GM12878 (cell line): ENCODE measurements around the gene TPPP3. TPM values are rescaled to one million over a fixed set of nuclear protein-coding genes. Genes with fewer than 3 reads are reported as not detected.

Source experiments
- ATAC-seq: fragments of 200-7000 bp; cut with Tn5 transposase; 3 replicates; pipeline ENCODE4 v1.9.1; 2020; ENCODE audit warnings: mild to moderate bottlenecking, moderate library complexity
- BruUV-seq: library from RNA; stranded (reverse); fragments of 400-500 nt; replicated peaks from 2 replicates; lab custom pipeline; 2021; lab: Mats Ljungman, UMichigan
- CTCF ChIA-PET: fragments of 300-600 bp; sonication (Branson Sonifier 250); formaldehyde crosslinking; extraction: SDS; loops from one replicate; lab custom pipeline; 2021; ENCODE audit warnings: inconsistent platforms; lab: Yijun Ruan, JAX
- POLR2A ChIA-PET: fragments of 350-600 bp; formaldehyde crosslinking; extraction: SDS; loops from one replicate; lab custom pipeline; 2021; ENCODE audit warnings: inconsistent platforms; lab: Charles Lee
- RAD21 ChIA-PET: fragments of 300-600 bp; sonication (Branson Sonifier 250); formaldehyde crosslinking; loops from one replicate; lab custom pipeline; 2023; ENCODE audit warnings: antibody characterized with exemption; ENCODE audit not compliant: unreplicated experiment; lab: Charles Lee
- SMC1A ChIA-PET: fragments of 300-600 bp; sonication (Branson Sonifier 250); formaldehyde crosslinking; loops from one replicate; lab custom pipeline; 2023; ENCODE audit not compliant: unreplicated experiment, uncharacterized antibody; lab: Charles Lee
- DNase-seq: peaks from one replicate; pipeline ENCODE4 v3.0.0-alpha.2; 2011; ENCODE audit warnings: low read depth, low spot score
- FAIRE-seq: peaks from 3 replicates; lab custom pipeline; 2011; peaks lifted over from hg19 to GRCh38; lab: Jason Lieb, UNC
- H2AFZ ChIP-seq: 2 replicates; pipeline ENCODE4 v1.6.0; 2011; ENCODE audit warnings: low read depth, low read length, control low read depth; ENCODE audit not compliant: control insufficient read depth
- H3K27ac ChIP-seq: 2 replicates; pipeline ENCODE4 v1.5.1; 2011; ENCODE audit warnings: control low read depth; ENCODE audit not compliant: control insufficient read depth, insufficient read depth
- H3K27me3 ChIP-seq, 2 experiments: replicated peaks in 1 of 2; 2 replicates each; pipeline versions ENCODE4 v1.6.0 to v1.6.1; 2011; ENCODE audit warnings: low read length in 1 of 2; ENCODE audit not compliant: control insufficient read depth in 2 of 2, insufficient read depth in 2 of 2
- H3K36me3 ChIP-seq, 2 experiments: 2 replicates each; pipeline ENCODE4 v1.5.1; 2011; ENCODE audit warnings: low read length in 1 of 2; ENCODE audit not compliant: control insufficient read depth in 2 of 2, insufficient read depth in 2 of 2
- H3K4me1 ChIP-seq: 2 replicates; pipeline ENCODE4 v1.6.1; 2011; ENCODE audit warnings: mild to moderate bottlenecking, low read length, moderate library complexity, mixed read lengths; ENCODE audit not compliant: control insufficient read depth, insufficient read depth
- H3K4me2 ChIP-seq: 2 replicates; pipeline ENCODE4 v1.6.0; 2011; ENCODE audit warnings: control low read depth; ENCODE audit not compliant: control insufficient read depth, insufficient read depth
- H3K4me3 ChIP-seq: fragments of 200-600 bp; sonication (generic); 2 replicates; pipeline ENCODE4 v1.5.1; 2016
- H3K79me2 ChIP-seq: 2 replicates; pipeline ENCODE4 v1.6.0; 2011; ENCODE audit warnings: low read length; ENCODE audit not compliant: control insufficient read depth, insufficient read depth
- H3K9ac ChIP-seq: 2 replicates; pipeline ENCODE4 v1.8.0; 2011; ENCODE audit warnings: low read length, control low read depth, mixed read lengths; ENCODE audit not compliant: control insufficient read depth, insufficient read depth
- H3K9me3 ChIP-seq: replicated peaks from 3 replicates; pipeline ENCODE4 v1.5.1; 2011; ENCODE audit warnings: mild to moderate bottlenecking, low read length; ENCODE audit not compliant: control insufficient read depth, insufficient read depth
- H4K20me1 ChIP-seq: 2 replicates; pipeline ENCODE4 v1.6.0; 2011; ENCODE audit not compliant: control insufficient read depth, insufficient read depth
- BHLHE40 ChIP-seq, 2 experiments: fragments of 450-650 bp in 1 of 2; IDR thresholded peaks; 2 replicates each; pipeline ENCODE4 v1.6.1; 2011 to 2017; ENCODE audit warnings: low read depth in 2 of 2, borderline replicate concordance in 1 of 2, improper control_type of control experiment in 1 of 2, low read length in 1 of 2, mild to moderate bottlenecking in 1 of 2
- HDGF ChIP-seq: fragments of 450-650 bp; IDR thresholded peaks from 2 replicates; pipeline ENCODE4 v1.6.1; 2016; ENCODE audit warnings: antibody characterized with exemption
- IKZF1 ChIP-seq: fragments of 450-650 bp; conservative IDR thresholded peaks from 2 replicates; pipeline ENCODE4 v1.6.1; 2017; ENCODE audit warnings: antibody characterized with exemption, mild to moderate bottlenecking
- KAT2A ChIP-seq: conservative IDR thresholded peaks from 2 replicates; pipeline ENCODE4 v1.6.1; 2011; ENCODE audit warnings: low read depth, low read length; ENCODE audit not compliant: control insufficient read depth
- PRDM15 ChIP-seq: fragments of 450-650 bp; formaldehyde crosslinking; IDR thresholded peaks from 2 replicates; pipeline ENCODE4 v1.4.0; 2020; ENCODE audit warnings: mild to moderate bottlenecking, moderate library complexity
- SUZ12 ChIP-seq: fragments of 200-600 bp; sonication (generic); IDR thresholded peaks from one replicate; pipeline ENCODE4 v1.6.1; 2018; ENCODE audit warnings: antibody characterized with exemption, mild to moderate bottlenecking; ENCODE audit not compliant: unreplicated experiment
- USF1 ChIP-seq: IDR thresholded peaks from 2 replicates; pipeline ENCODE4 v1.6.1; 2011; ENCODE audit warnings: borderline replicate concordance, low read depth, mild to moderate bottlenecking, moderate library complexity, mixed read lengths, low read length; ENCODE audit not compliant: insufficient read depth; ENCODE audit errors: extremely low read length
- ZBTB33 ChIP-seq: fragments of 450-650 bp; IDR thresholded peaks from 2 replicates; pipeline ENCODE4 v1.6.1; 2017; ENCODE audit warnings: mild to moderate bottlenecking
- WGBS: methylation state at CpG from one replicate; pipeline ENCODE4 v1.1.6; 2016; ENCODE audit warnings: low lambda C conversion rate; ENCODE audit not compliant: insufficient replicate concordance, insufficient coverage; ENCODE audit errors: missing lambda C conversion rate; 5-methylcytosine and 5-hydroxymethylcytosine counted together
- in situ Hi-C: fragments of 300-500 bp; cut with MboI; formaldehyde crosslinking; loops from 9 replicates; pipeline ENCODE4 v1.14.3; 2018; ENCODE audit warnings: mixed read lengths
- intact Hi-C: fragments of 100-400 bp; cut with micrococcal nuclease; formaldehyde crosslinking; loops from one replicate; pipeline ENCODE4 v1.14.2; 2022; ENCODE audit not compliant: unreplicated experiment
- polyA plus RNA-seq, 11 experiments: library from polyadenylated mRNA; depleted of rRNA in 4 of 11; unstranded in 6 of 11; stranded (reverse) in 5 of 11; fragments of >200 nt; fragmentation: Nextera tagmentation in 4 of 11; fragmentation: Illumina TruSeq in 1 of 11; extraction: Ambion mirVana in 4 of 11; extraction: Trizol in 1 of 11; gene quantifications; 1 replicate in 1 of 11; 2 replicates in 10 of 11; pipeline versions ENCODE4 v1.2.1 to v1.2.3, GENCODE V29; 2011 to 2016; ENCODE audit warnings: inconsistent platforms in 2 of 11, missing spikeins in 2 of 11, low read depth in 1 of 11
- total RNA-seq, 4 experiments: library from RNA; depleted of rRNA in 3 of 4; stranded (reverse); fragments of >200 nt in 3 of 4; fragmentation: Illumina TruSeq in 1 of 4; extraction: Trizol in 1 of 4; gene quantifications; 2 replicates each; pipeline versions ENCODE4 v1.2.1 to v1.2.3, GENCODE V29; 2013 to 2021

Gene TPPP3
- total and polyA plus RNA-seq, 10 of the 15 experiments (the other 5 are each of a cell fraction or from before 2014, with no cell fraction given): 0.14 TPM; not detected in 9

- no peaks in the 10 kb centered on the region for H3K36me3 ChIP-seq
- no peak for DNase-seq
- H3K4me3 ChIP-seq: peak overlapping the region; percentile 42; the same call in 1 of the 2 replicates
- RAD21 ChIA-PET: interaction anchor here (0.7 kb wide), 1 partner anchor 880 kb away, joined by 3 read pairs; no protein-coding TSS in a partner anchor
- SMC1A ChIA-PET: no interaction called here
- ATAC-seq: peak; percentile 43
- POLR2A ChIA-PET: no interaction called here
- intact Hi-C loops (no loop called here), in situ Hi-C loops (no loop called here)
- H3K4me1 ChIP-seq: peaks cover 10% of the 10 kb centered on the region
- no peak for TF ChIP-seq KAT2A
- peak; percentile 96 for TF ChIP-seq SUZ12
- peak; percentile 34 for TF ChIP-seq IKZF1
- no peak for TF ChIP-seq PRDM15 (CRISPR knock-in tag)
- peak; percentile 33 for TF ChIP-seq USF1
- peak in 1 of 2 experiments; percentile 34; a peak in 1 of 4 replicates for TF ChIP-seq BHLHE40 (IDR thresholded peaks at IDR 0.05; ENCODE audit: borderline replicate concordance in 1 of 2, low read depth in 2 of 2, low read length in 1 of 2)
- no peak for TF ChIP-seq ZBTB33
- TF ChIP-seq HDGF: no peak
- no peaks in the 10 kb centered on the region for H3K9me3 ChIP-seq
- peaks cover 12 to 14% of the 10 kb centered on the region in 2 experiments for H3K27me3 ChIP-seq
- no peak for FAIRE-seq
- H3K79me2 ChIP-seq: no peaks in the 10 kb centered on the region
- H4K20me1 ChIP-seq: no peaks in the 10 kb centered on the region
- under 1% methylated on average over 41 of the region's 53 CpGs for WGBS
- H3K9ac ChIP-seq: no peak overlapping the region
- H2AFZ ChIP-seq: no peak overlapping the region; the same call in 1 of the 2 replicates
- CTCF ChIA-PET: no interaction called here
- no peak overlapping the region for H3K27ac ChIP-seq
- peak overlapping the region; percentile 59; the same call in 1 of the 2 replicates for H3K4me2 ChIP-seq
- BruUV-seq: no TSS peak
Measured at GRCh38 chr16:67430504-67430976, 37.2 kb upstream of the TPPP3 start.
